ENCODE data around the gene CSNK1G2.
"Not testable (repeated sequence)": the region's sequence is repeated elsewhere in the genome, so short reads cannot be mapped to it uniquely, and the experiment has no call there.

CSNK1G2 gene

DNA sequence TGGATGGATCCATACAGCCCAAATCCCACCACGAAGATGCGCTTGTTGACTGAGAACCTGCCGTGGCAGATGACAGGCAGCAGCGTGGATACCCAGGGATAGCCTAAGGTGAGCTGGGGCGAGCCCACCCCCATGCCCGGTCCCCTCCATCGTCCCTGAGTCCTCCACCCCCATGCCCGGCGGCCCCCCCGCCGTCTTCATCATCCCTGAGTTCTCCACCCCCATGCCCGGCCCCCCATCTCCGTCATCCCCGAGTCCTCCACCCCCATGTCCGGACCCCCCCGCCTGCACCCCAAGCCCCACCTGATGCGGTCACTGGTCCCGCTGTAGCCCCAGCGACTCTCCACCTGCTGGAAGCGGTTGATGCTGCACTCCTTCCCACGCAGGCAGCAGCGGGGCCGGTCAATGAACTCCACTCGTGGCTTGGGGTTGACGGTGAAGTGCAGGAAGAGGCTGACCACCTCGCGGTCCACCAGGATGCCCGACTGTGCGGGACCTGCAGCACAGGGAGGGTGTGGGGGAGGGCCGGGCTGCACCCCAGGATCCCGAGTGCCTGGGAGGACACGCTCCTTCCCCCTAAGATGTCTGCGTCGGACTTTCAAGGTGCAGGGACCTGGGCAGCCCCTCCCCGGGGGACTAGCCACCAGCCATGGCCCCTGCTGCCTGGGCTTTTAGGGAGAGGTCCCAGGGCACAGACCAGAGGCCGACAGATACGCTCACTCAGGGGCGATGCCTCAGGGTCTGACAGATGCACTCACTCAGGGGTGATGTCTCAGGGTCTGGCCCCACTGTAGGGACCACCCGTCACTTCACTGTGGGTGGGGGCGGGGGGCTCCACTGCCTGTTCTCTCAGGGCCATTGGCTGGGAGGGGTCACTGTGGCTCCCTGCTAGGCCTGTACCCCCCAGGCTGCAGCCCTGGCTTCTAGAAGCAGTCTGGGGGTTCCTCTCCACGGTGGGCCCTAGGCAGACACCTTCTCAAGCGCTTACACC lies 46.5 kb downstream of the CSNK1G2 start:
- FAIRE-seq = no peak

GRCh38 chr19:1988464-1988863 lies 47.5 kb downstream of the CSNK1G2 start:
- DNase-seq (ENCODE audit: low spot score); FAIRE-seq: not testable (repeated sequence)

More for the DNA sequence above, 46.5 kb downstream of the CSNK1G2 start:
- DNase-seq (ENCODE audit: low spot score) = no peak

DNA sequence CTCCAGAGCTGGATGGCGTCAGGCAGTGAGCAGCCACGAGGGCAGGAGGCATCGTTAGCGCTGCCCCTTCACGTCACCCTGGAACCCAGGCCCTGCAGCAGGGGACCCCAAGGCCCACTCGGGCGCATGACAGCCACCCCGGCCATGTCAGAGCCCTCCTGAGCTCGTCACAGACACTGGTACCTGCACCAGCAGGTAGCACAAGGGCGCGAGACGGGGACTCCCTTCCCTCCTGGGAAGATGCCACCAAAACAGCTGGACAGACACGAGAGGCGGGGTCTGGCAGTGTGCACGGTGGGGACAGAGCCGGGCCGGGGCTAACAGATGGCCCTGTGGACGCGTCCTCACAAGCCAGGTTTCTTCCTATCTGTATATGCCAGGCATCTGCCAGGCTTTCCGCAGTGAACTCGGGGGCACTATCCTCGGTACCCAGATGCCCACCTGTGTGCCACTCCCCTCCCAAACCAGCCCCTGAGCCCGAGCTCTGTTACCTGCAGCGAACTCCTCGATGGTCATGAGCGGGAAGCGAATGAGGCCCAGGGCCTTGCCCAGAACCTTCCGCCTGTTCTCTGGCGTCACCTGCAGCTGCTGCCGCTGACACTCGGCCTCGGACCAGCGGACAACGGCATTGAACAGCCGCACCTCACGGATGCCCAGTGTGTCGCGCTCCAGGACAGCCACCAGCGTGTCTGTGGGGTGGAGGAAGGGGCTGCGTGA lies 48.7 kb downstream of the CSNK1G2 start:
- DNase-seq (ENCODE audit: low spot score) = no peak
- no peak for FAIRE-seq

DNA sequence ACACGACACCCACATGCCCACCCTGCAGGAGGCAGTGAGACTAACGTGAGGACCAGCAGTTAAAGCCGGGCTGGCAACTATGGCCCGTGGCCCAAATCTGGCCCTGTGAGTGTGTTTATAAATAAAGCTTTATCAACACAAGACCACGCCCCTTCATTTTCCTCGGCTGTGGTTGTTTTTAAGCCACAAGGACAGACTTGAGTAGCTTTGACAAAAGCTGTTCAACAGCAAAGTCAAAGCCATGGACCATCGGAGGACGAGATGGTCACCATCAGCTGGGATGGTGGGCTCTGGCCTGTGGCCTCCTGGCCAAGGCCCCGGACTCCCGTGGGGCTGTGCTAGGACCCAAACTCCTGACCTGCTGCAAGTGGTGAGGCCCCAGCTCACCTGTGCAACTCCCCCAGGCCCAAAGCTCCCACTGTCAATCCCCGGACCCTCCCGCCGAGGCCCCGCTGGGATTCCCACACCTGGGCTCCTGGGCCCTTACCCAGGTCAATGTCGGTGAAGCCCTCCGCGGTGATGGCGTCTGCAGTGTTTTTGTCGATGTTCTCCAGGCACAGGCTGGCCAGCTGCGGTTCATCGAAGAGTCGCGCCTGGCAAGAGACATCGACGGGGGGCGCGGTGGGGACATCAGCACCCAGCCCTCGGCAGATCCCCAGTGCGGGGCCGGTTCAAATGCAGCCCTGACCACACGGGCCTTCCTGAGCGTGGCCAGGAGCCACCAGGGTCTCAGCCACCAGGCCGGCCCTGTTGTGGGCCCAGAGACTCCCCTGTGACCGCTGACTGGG lies 49.5 kb downstream of the CSNK1G2 start:
- FAIRE-seq = no peak

GRCh38 chr19:1991018-1991913 lies 50.3 kb downstream of the CSNK1G2 start:
- no peak for DNase-seq (ENCODE audit: low spot score)
- FAIRE-seq = no peak

More for the DNA sequence above, 49.5 kb downstream of the CSNK1G2 start:
- no peak for DNase-seq (ENCODE audit: low spot score)

- no peak for FAIRE-seq
- no peak for DNase-seq (ENCODE audit: low spot score)
These were observed 51.8 kb downstream of the CSNK1G2 start for GRCh38 chr19:1992759-1993260.

DNA sequence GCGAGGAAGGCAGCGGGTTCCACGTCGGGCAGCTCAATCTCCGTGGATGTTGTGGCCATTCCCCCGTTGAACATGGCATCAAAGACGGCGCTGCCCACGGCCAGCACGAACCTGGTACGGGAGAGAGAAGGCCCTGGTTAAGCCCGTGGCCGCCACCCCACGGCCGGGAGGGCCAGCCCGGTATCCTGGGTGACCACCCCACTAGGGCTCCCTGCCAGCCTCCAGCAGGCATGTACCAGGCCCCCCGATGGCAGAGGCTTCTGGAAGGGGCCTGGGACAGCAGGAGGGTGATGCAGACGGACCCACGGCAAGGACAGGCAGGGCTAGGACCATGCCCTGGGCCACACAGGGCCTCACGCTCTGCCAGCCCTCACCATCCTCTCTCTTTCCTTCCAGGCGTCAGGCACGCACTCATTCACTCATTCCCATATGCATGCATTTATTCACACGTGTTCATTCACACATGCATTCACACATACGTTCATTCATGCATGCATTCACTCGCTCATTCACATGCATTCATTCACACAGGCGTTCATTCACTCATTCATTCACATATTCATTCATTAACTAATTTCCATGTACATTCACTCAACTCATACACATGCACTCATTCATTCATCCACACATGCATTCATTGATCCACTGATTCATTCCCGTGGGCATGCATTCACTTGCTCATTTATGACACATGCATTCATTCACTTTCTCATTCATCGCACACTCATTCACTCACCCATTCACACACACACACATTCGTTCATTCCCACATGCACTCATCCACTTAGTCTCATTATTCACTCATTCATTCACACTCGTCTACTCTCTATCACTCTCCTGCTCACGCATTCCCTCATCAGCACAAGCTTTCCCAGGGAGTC lies 56.6 kb downstream of the CSNK1G2 start:
- no peak for FAIRE-seq
- DNase-seq (ENCODE audit: low spot score) = no peak

- no peak for DNase-seq (ENCODE audit: low spot score)
- FAIRE-seq = no peak
These were observed 58.0 kb downstream of the CSNK1G2 start for GRCh38 chr19:1998712-1999708.

DNA sequence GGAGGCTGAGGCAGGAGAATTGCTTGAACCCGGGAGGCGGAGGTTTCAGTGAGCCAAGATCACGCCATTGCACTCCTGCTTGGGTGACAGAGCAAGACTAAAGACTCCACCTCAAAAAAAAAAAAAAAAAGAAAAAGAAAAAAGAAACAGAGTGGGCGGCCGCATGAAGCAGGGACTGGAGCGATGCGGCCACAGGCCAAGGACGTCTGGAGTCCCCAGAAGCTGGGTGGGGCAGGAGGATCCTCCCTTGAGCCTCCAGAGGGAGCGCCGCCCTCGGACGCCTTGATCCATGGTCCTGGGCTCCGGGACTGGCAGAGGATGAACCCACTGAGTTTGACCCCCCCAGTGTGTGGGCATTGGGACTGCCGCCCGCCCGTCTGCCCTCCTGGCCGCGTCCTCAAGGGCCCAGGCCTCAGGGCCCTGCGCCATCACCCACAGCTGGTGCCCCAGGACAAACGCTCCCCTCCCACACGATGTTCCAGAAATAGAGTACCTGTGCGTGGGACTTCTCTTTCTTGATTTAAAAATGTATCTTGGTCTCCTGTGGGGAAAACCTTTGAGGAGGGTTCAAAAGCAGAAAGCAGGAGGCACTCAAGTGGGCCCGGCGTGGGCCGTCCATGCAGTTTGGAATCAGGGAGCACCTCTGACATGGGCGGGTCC lies 59.0 kb downstream of the CSNK1G2 start:
- no peak for DNase-seq (ENCODE audit: low spot score)

GRCh38 chr19:2003874-2004273 lies 62.9 kb downstream of the CSNK1G2 start:
- DNase-seq (ENCODE audit: low spot score) (no peak), FAIRE-seq (no peak)

More for the DNA sequence above, 59.0 kb downstream of the CSNK1G2 start:
- no peak for FAIRE-seq

DNA sequence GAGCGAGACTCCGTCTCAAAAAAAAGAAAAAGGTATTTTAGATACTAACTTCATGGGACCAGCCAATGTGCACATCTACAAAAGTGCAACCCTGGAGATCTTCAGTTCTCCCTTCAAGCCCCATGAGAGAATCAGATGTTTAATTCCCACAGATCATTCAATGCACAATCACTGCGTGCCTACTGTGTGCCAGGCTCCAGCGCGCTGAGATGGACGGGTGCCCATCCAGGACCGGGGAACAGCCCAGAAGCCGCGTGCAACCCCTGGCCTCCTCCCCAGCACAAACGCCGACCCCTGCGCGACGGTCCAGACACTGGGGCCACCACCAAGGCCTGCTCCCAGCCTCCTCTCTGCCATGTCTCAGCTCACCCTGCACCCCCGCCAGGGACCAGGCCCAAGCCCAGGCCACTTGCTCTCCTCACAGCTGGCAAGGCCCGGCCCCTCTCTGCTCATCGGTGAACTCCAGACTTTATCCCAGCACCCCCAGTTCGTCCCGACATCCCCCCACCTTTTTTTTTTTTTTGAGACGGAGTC lies 69.2 kb downstream of the CSNK1G2 start:
- no peak for FAIRE-seq
- DNase-seq (ENCODE audit: low spot score) = no peak

GRCh38 chr19:2011169-2011568 lies 70.2 kb downstream of the CSNK1G2 start:
- DNase-seq (ENCODE audit: low spot score) = no peak
- FAIRE-seq = no peak

GRCh38 chr19:2012941-2013682 lies 72.1 kb downstream of the CSNK1G2 start:
- DNase-seq (ENCODE audit: low spot score) (no peak), FAIRE-seq (no peak)

DNA sequence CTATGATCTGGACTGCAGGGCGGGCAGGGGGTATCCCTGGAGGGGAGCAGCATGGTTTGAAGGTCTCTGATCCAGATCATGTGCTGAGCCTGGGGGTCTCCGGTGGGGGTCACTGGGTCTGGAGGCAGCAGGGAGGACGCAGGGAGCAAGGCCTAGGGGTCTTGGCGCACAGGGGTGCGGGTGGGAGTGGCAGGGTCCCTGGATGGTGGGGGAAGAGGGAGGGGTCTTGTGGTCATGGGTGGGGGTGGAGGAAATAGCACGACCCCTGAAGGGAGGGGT lies 72.7 kb downstream of the CSNK1G2 start:
- DNase-seq (ENCODE audit: low spot score) = no peak

GRCh38 chr19:2014131-2014571 lies 73.2 kb downstream of the CSNK1G2 start:
- no peak for DNase-seq (ENCODE audit: low spot score)
- FAIRE-seq = no peak

More for the DNA sequence above, 72.7 kb downstream of the CSNK1G2 start:
- FAIRE-seq = no peak

DNA sequence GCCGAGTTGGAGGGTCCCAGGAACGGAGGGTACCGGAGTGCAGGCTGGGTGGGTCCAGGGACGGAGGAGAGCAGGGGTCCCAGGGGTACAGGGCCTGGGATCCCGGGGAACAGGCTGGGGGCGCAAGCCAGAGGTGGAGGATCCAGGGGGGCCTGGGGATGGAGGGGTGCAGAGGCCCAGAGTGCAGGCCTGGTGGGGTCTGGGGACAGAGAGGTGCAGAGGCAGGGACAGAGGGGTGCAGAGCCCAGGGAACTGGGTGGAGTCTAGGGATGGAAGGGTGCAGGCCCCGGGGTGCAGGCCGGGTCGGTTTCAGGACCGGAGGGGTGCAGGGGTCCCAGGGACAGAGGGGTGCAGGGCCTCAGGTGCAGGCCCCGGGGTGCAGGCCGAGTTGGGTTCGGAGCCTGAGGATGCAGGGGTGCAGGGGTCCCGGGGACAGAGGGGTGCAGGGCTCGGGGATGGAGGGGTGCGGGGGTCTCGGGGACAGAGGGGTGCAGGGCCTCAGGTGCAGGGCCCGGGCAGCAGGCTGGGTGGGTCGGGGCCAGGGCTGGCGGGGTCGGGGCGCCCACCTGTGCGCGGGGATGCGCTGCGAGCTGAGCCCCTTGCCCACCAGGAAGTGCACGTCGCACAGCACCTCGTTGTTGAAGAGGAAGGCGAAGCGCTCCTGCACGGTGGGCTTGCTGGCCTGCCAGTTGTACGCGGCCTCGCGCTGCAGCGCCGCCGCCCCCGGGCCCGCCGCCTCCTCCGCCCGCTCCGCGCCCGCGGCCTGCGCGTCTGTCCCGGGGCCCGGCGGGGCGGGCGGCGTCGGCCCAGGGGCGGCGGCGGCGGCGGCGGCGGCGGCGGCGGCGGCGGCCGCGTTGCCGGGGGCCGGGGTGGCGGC lies 74.0 kb downstream of the CSNK1G2 start:
- FAIRE-seq (no peak), DNase-seq (ENCODE audit: low spot score) (no peak)

All from RCC 7860 (cell line).